ENCODE results near the gene HEY2. TPM values are rescaled to one million over a fixed set of nuclear protein-coding genes. Genes with fewer than 3 reads are reported as not detected.
"Not testable (repeated sequence)": the region's sequence is repeated elsewhere in the genome, so short reads cannot be mapped to it uniquely, and the experiment has no call there.

HEY2 gene
- polyA plus RNA-seq, 4 donors = 0.87 to 8.4 (median 7.5) TPM

- DNase-seq (ENCODE audit: low read depth in 4 of 4, low spot score in 3 of 4) = no peak
These were observed 16.5 kb downstream of the HEY2 start for GRCh38 chr6:125765944-125766343.

GRCh38 chr6:125766641-125767040, 17.2 kb downstream of the HEY2 start:
- DNase-seq (ENCODE audit: low read depth in 4 of 4, low spot score in 3 of 4) = no peak

- DNase-seq (ENCODE audit: low read depth in 4 of 4, low spot score in 3 of 4) = no peak
These were observed 19.8 kb downstream of the HEY2 start for GRCh38 chr6:125769147-125769783.

GRCh38 chr6:125773387-125774341, 24.2 kb downstream of the HEY2 start:
- no peak for DNase-seq (ENCODE audit: low read depth in 4 of 4, low spot score in 3 of 4)

- DNase-seq (ENCODE audit: low read depth in 4 of 4, low spot score in 3 of 4) = not testable (repeated sequence)
These were observed 26.8 kb downstream of the HEY2 start for GRCh38 chr6:125776107-125776826.

DNA sequence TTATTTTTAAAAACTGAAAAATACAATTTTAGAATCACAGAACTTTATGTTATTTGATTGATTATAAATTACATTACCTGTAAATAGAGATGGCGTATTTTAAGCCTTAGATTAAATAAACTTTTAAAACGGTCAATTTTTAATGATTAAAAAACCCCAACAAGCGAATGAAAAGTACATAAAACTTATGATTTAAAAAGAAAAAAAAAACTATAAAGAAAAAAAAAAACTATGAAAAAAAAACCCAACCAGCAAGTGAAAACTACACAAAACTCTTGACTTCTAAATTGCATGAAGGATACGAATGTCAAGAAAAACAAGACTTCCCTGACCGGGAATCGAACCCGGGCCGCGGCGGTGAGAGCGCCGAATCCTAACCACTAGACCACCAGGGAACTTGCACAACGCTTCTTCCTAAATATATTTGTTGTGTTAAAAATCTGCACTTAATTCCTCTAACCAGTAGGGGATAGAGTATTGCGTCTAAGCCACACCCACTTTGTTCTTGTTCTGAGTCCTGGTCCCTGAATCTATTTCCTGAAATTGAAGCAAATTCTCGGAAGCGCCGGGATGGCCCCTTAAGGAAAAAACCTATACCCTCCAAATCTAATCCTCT, 30.6 kb downstream of the HEY2 start:
- peak in 3 of 4 donors; percentile 88 to 89 (median 88) for DNase-seq (ENCODE audit: low read depth in 4 of 4, low spot score in 3 of 4)

- peak in 3 of 4 donors; percentile 26 to 71 (median 42) for DNase-seq (ENCODE audit: low read depth in 4 of 4, low spot score in 3 of 4)
These were observed 31.3 kb downstream of the HEY2 start for GRCh38 chr6:125780540-125781313.

- no peak for DNase-seq (ENCODE audit: low read depth in 4 of 4, low spot score in 3 of 4)
These were observed 32.0 kb downstream of the HEY2 start for GRCh38 chr6:125781314-125781868.

- no peak for DNase-seq (ENCODE audit: low read depth in 4 of 4, low spot score in 3 of 4)
These were observed 34.9 kb downstream of the HEY2 start for GRCh38 chr6:125784365-125784764.

DNA sequence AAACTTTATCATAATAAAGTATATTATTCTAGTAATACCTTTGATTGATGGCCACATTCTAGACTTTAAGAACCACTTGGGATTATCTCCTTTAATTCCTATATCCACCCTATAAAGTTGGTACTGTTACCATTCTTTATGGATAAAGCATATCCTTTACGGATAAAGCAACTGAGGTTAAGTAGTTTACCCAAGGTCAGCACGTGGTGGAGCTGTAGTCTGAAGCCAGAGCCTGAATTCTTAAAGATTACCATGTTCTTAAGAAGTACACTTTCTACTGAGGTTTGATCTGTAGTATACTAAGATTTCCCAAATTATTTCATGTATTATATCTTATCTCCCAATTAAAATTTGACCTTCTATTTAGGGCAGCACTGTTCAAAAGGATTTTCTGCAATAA, 38.4 kb downstream of the HEY2 start:
- no peak for DNase-seq (ENCODE audit: low read depth in 4 of 4, low spot score in 3 of 4)

DNA sequence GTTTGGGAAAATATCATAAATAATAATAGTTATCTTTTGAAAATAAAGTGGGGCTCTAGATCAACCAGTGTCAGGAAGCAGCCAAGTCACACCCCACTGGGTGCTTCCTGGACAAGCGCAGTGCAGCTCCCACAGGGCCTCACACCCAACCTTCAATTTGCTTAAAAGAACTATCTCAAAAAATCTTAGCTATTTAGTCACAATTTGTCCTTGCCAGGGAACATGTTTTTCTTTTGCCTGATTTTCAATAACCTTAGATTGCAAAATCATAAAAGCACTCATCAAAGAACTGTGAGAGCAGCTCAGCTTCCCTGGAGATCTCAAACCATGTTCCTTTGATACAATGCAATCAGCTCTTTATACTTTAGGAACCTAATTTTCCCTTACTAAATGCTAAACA, 39.7 kb downstream of the HEY2 start:
- no peak for DNase-seq (ENCODE audit: low read depth in 4 of 4, low spot score in 3 of 4)

DNA sequence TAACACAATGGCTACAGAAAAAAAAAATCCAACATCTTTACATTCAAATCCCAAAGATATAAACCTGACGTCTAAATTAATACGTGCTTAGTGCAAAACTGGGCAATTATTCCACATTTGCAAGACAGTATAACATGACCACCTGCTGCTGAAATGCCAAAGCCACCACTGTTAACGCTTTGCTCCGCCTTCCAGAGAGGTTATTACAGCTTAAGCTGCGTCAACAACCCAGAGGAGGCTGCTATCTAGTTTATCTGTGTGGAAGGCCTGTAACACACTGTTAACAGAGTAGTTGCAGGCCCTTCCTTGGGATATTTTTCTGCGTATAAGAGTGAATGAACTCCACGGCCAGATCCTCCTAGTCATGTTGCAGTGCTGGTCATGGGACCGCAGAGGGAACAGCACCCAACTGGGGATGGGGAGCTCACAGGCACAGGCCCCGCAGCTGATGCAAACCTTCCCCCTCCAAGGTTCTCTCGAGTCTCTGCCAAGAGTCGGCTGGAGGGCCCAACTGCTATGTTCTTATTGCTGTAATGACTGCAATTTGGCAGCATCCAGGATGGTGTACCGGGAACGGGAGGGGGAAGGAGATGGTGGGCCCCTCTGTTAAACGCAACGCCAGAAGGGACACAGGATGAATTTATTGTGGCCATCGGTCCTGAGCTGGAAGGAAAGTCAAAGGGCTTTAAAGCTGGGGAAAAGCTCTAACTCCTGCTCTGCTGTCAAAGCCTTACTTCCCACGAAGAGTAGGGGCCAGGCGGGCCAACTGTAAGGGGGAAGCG, 40.3 kb downstream of the HEY2 start:
- peak in 2 of 4 donors; percentile 31 to 36 for DNase-seq (ENCODE audit: low read depth in 4 of 4, low spot score in 3 of 4)

- DNase-seq (ENCODE audit: low read depth in 4 of 4, low spot score in 3 of 4) = peak; percentile 71 to 75 (median 72)
These were observed 41.1 kb downstream of the HEY2 start, which contains the start of gene NCOA7 for GRCh38 chr6:125790358-125791150. NCOA7 (plus strand) TSS chr6:125790960; CDS start chr6:125815355, 24,395 bp downstream.

DNA sequence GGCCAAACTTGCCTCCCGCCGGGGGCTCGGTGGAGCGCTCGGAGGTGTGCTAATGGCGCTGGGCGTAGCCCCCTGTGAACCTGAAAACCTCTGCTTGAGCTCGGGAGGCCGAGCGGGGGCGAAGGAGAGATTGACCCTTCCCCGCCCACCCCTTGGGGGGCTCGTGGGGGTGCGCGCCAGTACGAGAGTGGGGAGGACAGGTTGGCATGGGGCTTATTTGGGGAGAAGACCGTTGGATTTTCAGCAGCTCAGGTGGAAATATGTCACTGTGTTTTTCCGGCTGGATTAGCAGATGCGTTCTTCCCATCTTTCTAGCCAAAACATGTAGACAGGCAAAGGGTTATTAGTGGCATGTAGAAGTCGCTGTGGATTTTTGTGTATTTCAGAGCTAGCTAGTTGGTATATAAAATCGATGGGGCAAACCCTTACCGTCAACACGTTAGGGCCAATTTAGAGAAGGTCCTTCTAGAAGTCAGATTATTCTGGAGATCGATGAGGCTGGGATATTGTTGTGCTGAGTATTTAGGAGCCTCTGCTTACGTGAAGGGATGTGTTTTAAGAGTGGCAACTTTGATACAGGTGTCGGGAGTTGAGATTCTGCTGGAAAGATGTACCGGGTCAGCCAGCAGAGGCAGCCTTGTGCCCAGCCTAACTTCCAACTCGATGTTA, 41.9 kb downstream of the HEY2 start:
- no peak for DNase-seq (ENCODE audit: low read depth in 4 of 4, low spot score in 3 of 4)

DNA sequence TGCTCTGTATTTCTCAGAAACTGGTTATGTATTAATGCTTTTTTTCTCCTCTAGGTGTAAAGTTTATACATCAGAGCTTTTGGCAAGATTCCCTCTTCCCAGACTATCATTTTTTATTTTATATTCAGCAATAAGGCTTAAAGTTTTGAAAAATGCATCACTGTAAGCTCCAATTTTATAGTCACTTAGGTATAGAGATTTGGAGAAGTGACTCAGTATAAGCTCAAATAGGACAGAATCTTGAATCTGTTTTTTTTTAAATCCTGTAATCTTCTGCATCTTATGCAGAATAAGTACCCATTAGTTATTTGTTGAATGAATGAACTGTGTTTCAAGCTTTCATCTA, 42.4 kb downstream of the HEY2 start:
- DNase-seq (ENCODE audit: low read depth in 4 of 4, low spot score in 3 of 4) = no peak

GRCh38 chr6:125792172-125792571, 42.7 kb downstream of the HEY2 start:
- DNase-seq (ENCODE audit: low read depth in 4 of 4, low spot score in 3 of 4) = no peak

DNA sequence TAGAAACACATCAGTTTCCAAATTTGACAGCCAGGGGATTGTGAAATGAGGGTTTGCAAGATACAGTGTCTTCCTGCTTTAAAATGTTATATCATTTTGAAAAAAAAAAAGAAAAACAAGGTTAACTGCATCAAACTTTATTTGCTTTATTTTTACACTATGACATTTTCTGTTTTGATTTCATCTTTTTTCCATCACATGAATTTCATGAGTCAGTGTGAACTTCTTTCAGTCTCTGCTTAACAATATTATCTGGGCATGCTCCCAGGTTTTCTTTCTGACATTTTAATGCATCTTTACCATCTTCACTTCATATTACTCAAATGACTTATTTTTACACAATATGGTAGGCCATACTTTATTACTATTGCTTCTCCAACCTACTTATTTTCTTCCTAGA, 43.2 kb downstream of the HEY2 start:
- no peak for DNase-seq (ENCODE audit: low read depth in 4 of 4, low spot score in 3 of 4)

GRCh38 chr6:125793280-125793679, 43.8 kb downstream of the HEY2 start:
- no peak for DNase-seq (ENCODE audit: low read depth in 4 of 4, low spot score in 3 of 4)

Measured in left renal pelvis (tissue), 4 donors.